HTERT RPE-1 (cell line): ENCODE results near the gene ODAPH.
"Not testable (repeated sequence)": the region's sequence is repeated elsewhere in the genome, so short reads cannot be mapped to it uniquely, and the experiment has no call there.

Experiments used
- in situ Hi-C: fragments of 300-500 bp; cut with MboI; formaldehyde crosslinking; loops from 4 replicates; pipeline ENCODE4 v1.14.3; 2020; ENCODE audit warnings: low sequenced_read_pairs

ODAPH gene, protein sequence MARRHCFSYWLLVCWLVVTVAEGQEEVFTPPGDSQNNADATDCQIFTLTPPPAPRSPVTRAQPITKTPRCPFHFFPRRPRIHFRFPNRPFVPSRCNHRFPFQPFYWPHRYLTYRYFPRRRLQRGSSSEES

GRCh38 chr4:75555294-75556164, at the start of gene ODAPH:
Gene ODAPH (plus strand): TSS chr4:75556066. CDS start chr4:75556083, 17 bp downstream.
- in situ Hi-C loops, result no loop called here

DNA sequence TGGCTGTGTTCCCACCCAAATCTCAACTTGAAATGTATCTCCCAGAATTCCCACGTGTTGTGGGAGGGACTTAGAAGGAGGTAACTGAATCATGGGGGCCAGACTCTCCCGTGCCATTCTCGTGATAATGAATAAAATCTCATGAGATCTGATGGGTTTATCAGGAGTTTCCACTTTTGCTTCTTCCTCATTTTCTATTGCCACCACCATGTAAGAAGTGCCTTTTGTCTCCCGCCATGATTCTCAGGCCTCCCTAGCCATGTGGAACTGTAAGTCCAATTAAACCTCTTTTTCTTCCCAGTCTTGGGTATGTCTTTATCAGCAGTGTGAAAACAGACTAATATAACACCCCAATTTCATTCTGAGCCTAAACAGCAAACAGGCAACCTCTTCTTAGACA, 46.3 kb upstream of the ODAPH start:
- in situ Hi-C loops, result not testable (repeated sequence)

GRCh38 chr4:75511841-75512240, 44.0 kb upstream of the ODAPH start:
- in situ Hi-C loops, result no loop called here

GRCh38 chr4:75512386-75513211, 43.3 kb upstream of the ODAPH start:
- in situ Hi-C loops, result no loop called here

DNA sequence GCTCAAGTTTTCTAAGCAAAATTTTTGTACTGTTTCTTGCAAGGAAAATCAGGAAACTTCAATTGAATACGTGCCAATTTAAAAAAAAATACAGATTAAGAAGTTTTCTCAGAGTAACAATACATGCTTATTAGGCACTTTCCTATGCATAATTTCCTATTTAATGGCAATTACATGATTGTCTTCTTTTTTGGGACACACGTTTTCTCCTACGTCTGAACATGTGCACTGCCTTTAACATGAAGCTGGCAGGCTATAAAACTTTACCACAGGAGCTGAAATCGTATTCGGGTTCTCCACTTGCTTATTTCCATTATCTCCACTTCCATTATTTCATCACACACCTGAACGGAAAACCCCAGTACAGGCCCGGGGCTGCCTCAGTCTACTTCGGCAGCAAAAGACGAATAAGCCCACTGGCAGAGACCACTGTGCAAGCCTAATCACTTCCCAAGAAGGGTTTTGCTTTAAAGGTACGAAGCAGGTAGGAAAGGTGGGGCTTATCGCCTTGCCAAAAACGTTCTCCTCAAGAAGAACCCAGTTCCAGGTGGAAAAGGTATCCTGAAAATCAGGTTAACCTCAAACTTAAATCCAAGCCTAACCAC, 42.2 kb upstream of the ODAPH start:
- in situ Hi-C loops, result no loop called here

GRCh38 chr4:75514131-75514948, 41.5 kb upstream of the ODAPH start, which contains the start of the genes RCHY1 and THAP6:
Gene RCHY1 (minus strand): TSS chr4:75514403. CDS start chr4:75514286, 117 bp downstream.
Gene THAP6 (plus strand): TSS chr4:75514473. CDS start chr4:75515453, 980 bp downstream.
- in situ Hi-C loops, result no loop called here

- in situ Hi-C loops, result no loop called here
Measured at GRCh38 chr4:75514949-75515612, 40.8 kb upstream of the ODAPH start.

DNA sequence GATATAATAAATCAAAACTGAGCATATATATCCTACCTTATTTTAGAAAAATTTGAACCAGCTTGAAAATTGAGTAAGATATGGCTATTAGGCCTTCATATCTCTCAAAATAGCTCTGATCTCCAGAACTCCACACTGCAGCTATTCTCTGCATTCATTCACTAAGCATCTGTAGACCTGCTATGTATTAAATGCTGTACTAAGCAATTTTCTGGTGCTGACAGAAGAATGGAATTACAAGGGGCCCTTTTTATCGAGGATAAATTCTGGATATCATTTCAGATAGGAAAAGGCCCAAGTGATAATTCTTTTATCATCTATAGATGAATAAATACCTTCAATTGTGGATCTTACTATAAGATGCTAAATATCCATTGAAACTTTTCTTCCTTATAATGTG, 39.7 kb upstream of the ODAPH start:
- in situ Hi-C loops, result no loop called here

GRCh38 chr4:75519452-75519851, 36.4 kb upstream of the ODAPH start:
- in situ Hi-C loops, result not testable (repeated sequence)

GRCh38 chr4:75525086-75525485, 30.8 kb upstream of the ODAPH start:
- in situ Hi-C loops, result no loop called here

DNA sequence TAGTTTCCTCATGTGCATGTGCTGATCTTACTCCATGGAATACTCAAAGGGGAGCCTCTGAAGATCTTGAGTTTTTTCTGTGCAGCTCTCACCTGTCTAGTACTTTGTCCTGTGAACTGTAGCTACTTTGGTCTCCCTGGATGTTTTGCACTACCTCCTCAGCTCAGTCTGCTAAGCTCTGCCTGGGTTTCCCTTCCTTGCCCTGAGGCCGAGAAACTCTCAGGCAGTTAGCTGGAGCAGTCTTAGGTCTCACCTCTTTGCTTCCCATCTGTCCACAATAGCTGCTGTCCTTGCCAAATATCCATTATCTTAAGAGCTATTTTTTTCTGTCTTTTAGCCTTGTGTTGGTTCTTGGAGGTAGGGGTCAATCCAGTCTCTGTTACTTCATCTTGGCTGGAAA, 30.0 kb upstream of the ODAPH start:
- in situ Hi-C loops, result no loop called here

- in situ Hi-C loops, result no loop called here
Measured at GRCh38 chr4:75527482-75527881, 28.4 kb upstream of the ODAPH start.

DNA sequence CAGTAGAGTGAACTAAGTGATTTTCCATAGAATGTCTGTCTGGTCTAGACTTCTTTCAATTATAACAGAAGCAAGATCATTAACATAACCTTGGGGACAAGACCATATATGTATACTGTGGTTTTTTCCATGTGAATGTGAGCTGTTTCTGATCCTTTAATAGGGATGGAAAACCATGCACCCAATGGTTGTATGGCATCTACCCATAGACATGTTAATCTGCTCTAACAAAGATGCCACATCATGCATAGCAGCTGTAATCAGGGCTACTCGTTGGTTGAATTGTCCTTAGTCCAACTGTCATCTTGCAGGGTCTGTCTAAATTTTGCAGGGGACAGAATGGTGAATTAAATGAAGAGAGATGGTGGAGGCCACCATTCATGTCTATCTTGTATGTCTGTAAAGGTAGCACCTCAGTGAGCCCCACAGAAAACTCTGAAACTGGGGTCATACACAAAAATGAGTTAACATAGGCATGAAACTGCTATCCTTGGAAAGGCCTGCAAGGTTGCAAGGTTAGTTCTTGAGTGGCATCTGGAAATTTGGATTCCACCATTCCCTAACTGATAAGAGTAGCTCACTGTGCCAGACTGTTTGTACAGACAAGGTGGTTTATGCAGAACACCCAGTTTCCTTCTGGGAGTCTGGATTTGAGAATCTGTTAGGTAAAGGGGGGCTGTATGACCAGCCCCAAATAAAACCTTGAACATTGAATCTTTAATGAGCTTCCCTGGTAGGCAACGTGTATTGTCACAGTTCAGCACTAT, 25.1 kb upstream of the ODAPH start:
- in situ Hi-C loops, result no loop called here

- in situ Hi-C loops, result not testable (repeated sequence)
Measured at GRCh38 chr4:75531536-75532143, 24.2 kb upstream of the ODAPH start.

DNA sequence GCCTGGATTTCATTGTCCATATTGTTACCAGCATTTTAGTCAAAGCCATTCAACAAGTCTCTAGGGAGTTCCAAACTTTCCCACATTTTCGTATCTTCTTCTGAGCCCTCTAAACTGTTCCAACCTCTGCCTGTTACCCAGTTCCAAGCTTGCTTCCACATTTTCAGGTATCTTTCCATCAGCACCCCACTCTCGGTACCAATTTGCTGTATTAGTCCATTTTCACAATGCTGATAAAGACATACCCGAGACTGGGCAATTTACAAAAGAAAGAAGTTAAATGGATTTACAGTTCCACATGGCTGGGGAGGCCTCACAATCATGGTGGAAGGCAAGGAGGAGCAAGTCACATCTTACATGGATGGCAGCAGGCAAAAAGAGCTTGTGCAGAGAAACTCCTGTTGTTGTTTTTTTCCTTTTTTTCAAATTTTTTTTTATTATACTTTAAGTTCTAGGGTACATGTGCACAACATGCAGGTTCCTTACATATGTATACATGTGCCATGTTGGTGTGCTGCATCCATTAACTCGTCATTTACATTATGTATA, 22.5 kb upstream of the ODAPH start:
- in situ Hi-C loops, result not testable (repeated sequence)

DNA sequence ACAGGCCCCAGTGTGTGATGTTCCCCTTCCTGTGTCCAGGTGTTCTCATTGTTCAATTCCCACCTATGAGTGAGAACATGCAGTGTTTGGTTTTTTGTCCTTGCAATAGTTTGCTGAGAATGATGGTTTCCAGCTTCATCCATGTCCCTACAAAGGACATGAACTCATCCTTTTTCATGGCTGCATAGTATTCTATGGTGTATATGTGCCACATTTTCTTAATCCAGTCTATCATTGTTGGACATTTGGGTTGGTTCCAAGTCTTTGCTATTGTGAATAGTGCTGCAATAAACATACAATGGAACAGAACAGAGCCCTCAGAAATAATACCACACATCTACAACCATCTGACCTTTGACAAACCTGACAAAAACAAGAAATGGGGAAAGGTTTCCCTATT, 21.9 kb upstream of the ODAPH start:
- in situ Hi-C loops, result not testable (repeated sequence)

DNA sequence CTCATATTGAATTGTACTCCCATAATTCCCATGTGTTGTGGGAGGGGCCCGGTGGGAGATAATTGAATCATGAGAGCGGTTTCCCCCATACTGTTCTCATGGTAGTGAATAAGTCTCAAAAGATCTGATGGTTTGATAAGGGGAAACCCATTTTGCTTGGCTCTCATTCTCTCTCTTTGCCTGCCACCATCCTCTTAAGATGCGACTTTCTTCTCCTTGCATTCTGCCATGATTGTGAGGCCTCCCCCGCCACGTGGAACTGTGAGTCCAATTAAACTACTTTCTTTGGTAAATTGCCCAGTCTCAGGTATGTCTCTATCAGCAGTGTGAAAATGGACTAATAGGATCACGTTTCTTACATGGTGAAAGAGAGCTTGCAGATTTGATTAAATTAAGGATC, 18.6 kb upstream of the ODAPH start:
- in situ Hi-C loops, result not testable (repeated sequence)

DNA sequence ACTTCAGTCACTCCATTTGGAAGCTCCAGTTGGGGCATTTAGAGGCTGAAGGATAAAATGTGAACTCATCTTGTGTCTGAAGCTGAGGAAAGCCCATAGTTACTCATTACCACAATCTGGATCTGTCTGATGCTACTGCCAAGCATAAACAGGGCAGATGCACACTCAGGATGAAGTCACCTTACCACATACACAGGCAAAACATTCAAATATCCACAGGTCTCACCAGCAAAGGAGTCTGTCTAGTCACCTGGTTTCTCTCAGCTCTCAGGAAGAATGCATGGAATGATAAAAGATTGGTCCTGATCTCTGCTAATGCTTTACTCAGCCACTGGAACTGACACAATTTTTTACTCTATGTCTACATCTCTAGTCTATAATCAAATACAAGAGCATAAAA, 13.0 kb upstream of the ODAPH start:
- in situ Hi-C loops, result no loop called here
